Body of pancreas (tissue), 4 donors: ENCODE results near the gene DNASE1L2. TPM values are rescaled to one million over a fixed set of nuclear protein-coding genes. Genes with fewer than 3 reads are reported as not detected.

Experiments used
- ATAC-seq: fragments of 150-250 bp; one replicate; pipeline ENCODE4 v1.9.1; 2016
- DNase-seq, 4 donors: peaks; one replicate each; pipeline ENCODE4 v3.0.0-alpha.2; 2019
- H3K27ac ChIP-seq, 4 donors: fragments of 200-600 bp; sonication (generic); 1 replicate in 3 of 4; 2 replicates in 1 of 4; pipeline versions ENCODE4 v1.5.1 to v1.6.1; 2016 to 2019; ENCODE audit warnings: mild to moderate bottlenecking in 1 of 4, mixed read lengths in 1 of 4, moderate library complexity in 1 of 4
- H3K27me3 ChIP-seq, 2 donors: fragments of 200-600 bp; sonication (generic); one replicate each; pipeline ENCODE4 v1.6.0; 2016; ENCODE audit warnings: mild to moderate bottlenecking in 1 of 2
- H3K36me3 ChIP-seq, 2 donors: fragments of 200-600 bp; sonication (generic); replicated peaks in 1 of 2; 2 replicates each; pipeline ENCODE4 v1.5.1; 2016; ENCODE audit warnings: low read depth in 2 of 2; ENCODE audit not compliant: insufficient read depth in 1 of 2
- H3K4me1 ChIP-seq: fragments of 200-600 bp; sonication (generic); one replicate; pipeline ENCODE4 v1.6.0; 2016
- H3K4me3 ChIP-seq, 2 donors: fragments of 200-600 bp; sonication (generic); 1 replicate in 1 of 2; 2 replicates in 1 of 2; pipeline ENCODE4 v1.5.1; 2016 to 2019
- H3K9me3 ChIP-seq, 3 donors: fragments of 200-600 bp; sonication (generic); 1 replicate in 2 of 3; 2 replicates in 1 of 3; pipeline ENCODE4 v1.5.1; 2016
- POLR2A ChIP-seq, 3 donors: fragments of 450-650 bp; IDR thresholded peaks; one replicate each; pipeline ENCODE4 v1.6.1; 2016; ENCODE audit warnings: antibody characterized with exemption in 3 of 3, mild to moderate bottlenecking in 2 of 3
- WGBS, 2 donors: methylation state at CpG; one replicate each; pipeline ENCODE4 v1.1.5; 2017; 5-methylcytosine and 5-hydroxymethylcytosine counted together
- intact Hi-C: fragments of 100-400 bp; cut with DNase I; formaldehyde crosslinking; loops from one replicate; pipeline ENCODE4 v1.15.1; 2023
- total RNA-seq, 2 donors: library from RNA; depleted of rRNA; stranded (reverse); fragments of >200 nt; gene quantifications; one replicate each; pipeline ENCODE4 v1.1.0, GENCODE V29; 2016
- TF ChIP-seq, protein P1 (sequence below), 7 experiments: fragments of 450-650 bp in 4 of 7; fragments of 200-600 bp in 3 of 7; sonication (generic) in 3 of 7; IDR thresholded peaks; one replicate each; pipeline ENCODE4 v1.5.1; 2016 to 2019; ENCODE audit warnings: antibody characterized with exemption in 7 of 7

The DNASE1L2 gene
- total RNA-seq, 2 donors from 2014 or later, result 1.3 TPM; not detected in 1

DNA sequence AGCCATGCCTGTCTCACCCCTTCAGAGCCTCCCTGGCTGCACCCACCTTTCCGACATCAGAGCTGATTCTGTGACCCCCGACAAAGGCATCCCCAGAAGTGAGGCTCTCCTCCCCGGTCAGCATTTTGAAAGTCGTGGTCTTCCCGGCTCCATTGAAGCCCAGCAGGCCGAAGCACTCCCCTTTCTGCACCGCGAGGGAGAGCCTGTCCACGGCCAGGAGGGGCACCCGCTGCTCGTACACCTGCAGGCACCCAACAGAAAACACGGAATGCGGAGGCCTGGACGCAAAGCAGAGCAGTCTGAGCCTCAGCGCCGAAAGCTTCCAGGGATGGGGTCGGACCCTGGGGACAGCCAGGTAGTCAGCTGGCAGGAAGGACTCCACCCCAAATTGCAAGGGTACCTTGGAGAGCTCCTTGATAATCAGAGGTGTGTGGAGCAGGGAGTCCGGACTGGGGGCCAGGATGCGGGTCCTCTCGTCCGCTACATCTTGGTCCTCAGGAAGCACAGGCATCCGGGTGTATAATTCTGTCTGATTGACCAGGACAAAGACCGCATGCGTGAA, 44.8 kb downstream of the DNASE1L2 start:
- DNase-seq, result no peak
- no peaks in the 10 kb centered on the region for H3K9me3 ChIP-seq
- TF ChIP-seq, protein P1, sequence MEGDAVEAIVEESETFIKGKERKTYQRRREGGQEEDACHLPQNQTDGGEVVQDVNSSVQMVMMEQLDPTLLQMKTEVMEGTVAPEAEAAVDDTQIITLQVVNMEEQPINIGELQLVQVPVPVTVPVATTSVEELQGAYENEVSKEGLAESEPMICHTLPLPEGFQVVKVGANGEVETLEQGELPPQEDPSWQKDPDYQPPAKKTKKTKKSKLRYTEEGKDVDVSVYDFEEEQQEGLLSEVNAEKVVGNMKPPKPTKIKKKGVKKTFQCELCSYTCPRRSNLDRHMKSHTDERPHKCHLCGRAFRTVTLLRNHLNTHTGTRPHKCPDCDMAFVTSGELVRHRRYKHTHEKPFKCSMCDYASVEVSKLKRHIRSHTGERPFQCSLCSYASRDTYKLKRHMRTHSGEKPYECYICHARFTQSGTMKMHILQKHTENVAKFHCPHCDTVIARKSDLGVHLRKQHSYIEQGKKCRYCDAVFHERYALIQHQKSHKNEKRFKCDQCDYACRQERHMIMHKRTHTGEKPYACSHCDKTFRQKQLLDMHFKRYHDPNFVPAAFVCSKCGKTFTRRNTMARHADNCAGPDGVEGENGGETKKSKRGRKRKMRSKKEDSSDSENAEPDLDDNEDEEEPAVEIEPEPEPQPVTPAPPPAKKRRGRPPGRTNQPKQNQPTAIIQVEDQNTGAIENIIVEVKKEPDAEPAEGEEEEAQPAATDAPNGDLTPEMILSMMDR (IDR thresholded peaks at IDR 0.05), result no peak
- TF ChIP-seq POLR2A (IDR thresholded peaks at IDR 0.05), result no peak
- no peak overlapping the region for H3K4me3 ChIP-seq
- H3K27me3 ChIP-seq, result no peaks in the 10 kb centered on the region
- no peak for ATAC-seq
- no peaks in the 10 kb centered on the region for H3K4me1 ChIP-seq
- peaks cover 0 to 3% of the 10 kb centered on the region in 2 donors for H3K36me3 ChIP-seq
- 81 to 88% methylated on average over 7 to 23 of the region's 24 CpGs for WGBS, 2 donors
- intact Hi-C loops, result no loop called here
- no peak overlapping the region for H3K27ac ChIP-seq

DNA sequence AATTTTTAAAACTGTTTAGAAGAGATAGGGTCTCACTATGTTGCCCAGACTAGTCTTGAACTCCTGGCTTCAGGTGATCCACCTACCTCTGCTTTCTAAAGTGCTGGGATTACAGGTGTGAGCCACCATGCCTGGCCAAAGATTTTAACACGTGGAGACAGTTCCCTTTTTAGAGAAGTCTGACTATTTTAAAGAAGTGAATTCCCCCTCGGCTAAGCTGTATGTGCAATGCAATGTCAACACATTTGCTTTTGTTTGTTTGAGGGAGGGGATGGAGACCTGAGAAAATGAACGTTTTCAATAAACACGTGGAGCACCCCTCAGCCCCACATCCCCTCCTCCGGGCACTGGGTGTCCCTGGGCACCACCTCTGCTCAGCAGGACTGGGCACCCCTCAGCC, 46.0 kb downstream of the DNASE1L2 start:
- WGBS, 2 donors, result 68 to 75% methylated on average over 5 of the region's 5 CpGs
- no peak for ATAC-seq
- H3K36me3 ChIP-seq, result peaks cover 0 to 3% of the 10 kb centered on the region in 2 donors

DNA sequence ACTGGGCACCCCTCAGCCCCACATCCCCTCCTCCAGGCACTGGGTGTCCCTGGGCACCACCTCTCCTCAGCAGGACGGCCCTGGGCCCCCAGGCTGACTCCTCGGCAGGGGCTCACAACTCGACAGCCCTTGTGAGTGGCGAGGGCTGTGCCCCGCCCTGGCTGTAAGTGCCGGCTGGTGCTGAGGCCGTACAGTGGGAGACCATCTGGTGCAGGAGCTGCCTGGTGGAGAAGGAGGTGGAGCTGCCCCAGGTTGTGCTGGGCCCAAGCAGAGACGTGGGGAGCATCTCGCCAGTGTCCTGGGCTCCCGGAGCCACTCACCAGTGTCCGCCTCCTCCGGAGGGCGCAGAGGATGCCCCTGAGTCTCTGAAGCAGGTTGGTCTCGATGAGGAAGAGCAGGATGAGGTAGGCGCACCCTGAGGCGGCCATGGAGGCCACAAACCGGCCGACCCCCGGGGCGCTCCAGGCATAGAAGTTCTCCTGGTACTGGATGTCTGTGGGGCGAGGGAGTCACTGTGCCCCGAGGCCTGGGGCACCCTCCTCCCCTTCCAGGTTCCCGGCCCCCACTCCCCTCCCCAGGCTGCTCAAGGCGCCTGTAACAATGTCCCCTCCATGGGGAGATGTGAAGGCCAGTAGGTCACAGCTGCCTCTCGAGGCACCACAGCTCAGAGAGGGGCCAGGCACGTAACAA, 46.8 kb downstream of the DNASE1L2 start:
- no peak overlapping the region for H3K4me3 ChIP-seq
- H3K9me3 ChIP-seq, result no peaks in the 10 kb centered on the region
- WGBS, 2 donors, result 88 to 90% methylated on average over 6 to 13 of the region's 26 CpGs
- no peak for DNase-seq
- no peaks in the 10 kb centered on the region for H3K27me3 ChIP-seq
- intact Hi-C loops, result no loop called here
- ATAC-seq, result no peak
- no peaks in the 10 kb centered on the region for H3K4me1 ChIP-seq
- H3K36me3 ChIP-seq, result peaks cover 0 to 3% of the 10 kb centered on the region in 2 donors
- no peak overlapping the region for H3K27ac ChIP-seq
- TF ChIP-seq POLR2A (IDR thresholded peaks at IDR 0.05), result no peak
- TF ChIP-seq, protein P1 (IDR thresholded peaks at IDR 0.05), result no peak

More for the DNA sequence above, 46.0 kb downstream of the DNASE1L2 start:
- TF ChIP-seq, protein P1 (IDR thresholded peaks at IDR 0.05), result no peak
- TF ChIP-seq POLR2A (IDR thresholded peaks at IDR 0.05), result no peak
- Histone ChIP-seq H3K27me3 (no peaks in the 10 kb centered on the region), H3K4me1 (no peaks in the 10 kb centered on the region), H3K27ac (no peak overlapping the region), H3K4me3 (no peak overlapping the region), H3K9me3 (no peaks in the 10 kb centered on the region)
- DNase-seq, result no peak
- intact Hi-C loops, result no loop called here

DNA sequence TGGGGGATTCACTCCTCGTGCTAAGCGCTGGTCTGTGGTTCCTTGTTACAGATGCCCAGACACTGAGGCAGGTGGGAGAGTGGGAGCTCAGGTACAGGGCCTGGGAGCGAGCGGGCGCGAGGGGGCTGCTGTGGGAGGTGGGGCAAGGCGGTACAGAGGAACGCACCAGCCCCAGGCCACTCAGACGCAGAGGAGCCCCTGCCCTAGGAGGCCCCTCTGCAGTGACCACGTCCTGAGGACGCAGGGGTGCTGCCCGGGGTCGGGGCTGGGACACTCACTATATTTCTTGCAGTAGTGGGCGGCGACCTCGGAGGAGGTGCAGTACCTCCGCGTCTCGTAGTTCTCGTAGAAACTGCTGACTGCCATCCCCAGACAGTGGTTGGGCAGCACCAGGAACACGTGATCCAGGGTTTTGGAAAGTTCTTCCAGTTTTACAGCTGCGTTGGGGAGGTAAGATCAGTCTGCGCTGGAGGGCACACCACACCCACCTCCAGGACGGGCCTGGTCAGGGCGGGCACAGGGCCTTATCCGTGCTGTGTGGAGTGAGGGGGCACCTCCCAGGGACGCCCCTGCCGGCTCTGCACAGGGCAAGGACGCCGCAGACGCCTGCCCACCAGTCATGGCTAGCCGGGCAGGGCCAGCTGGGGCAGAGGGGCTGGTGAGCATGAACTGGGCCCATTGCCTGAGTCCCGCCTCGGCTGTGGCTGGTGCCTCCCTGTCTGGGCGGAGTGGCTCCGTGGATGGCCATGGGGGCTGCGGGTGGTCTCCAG, 47.9 kb downstream of the DNASE1L2 start:
- H3K9me3 ChIP-seq, result no peaks in the 10 kb centered on the region
- TF ChIP-seq, protein P1 (IDR thresholded peaks at IDR 0.05), result no peak
- TF ChIP-seq POLR2A (IDR thresholded peaks at IDR 0.05), result no peak
- ATAC-seq (no peak), DNase-seq (no peak)
- no peaks in the 10 kb centered on the region for H3K27me3 ChIP-seq
- H3K36me3 ChIP-seq, result peaks cover 0 to 3% of the 10 kb centered on the region in 2 donors
- H3K4me1 ChIP-seq, result no peaks in the 10 kb centered on the region
- no peak overlapping the region for H3K4me3 ChIP-seq
- WGBS, 2 donors, result 90 to 92% methylated on average over 21 to 32 of the region's 37 CpGs
- no peak overlapping the region for H3K27ac ChIP-seq
- intact Hi-C loops, result no loop called here
